HepG2 (cell line): ENCODE measurements around the gene ZNF155. TPM values are rescaled to one million over a fixed set of nuclear protein-coding genes. Genes with fewer than 3 reads are reported as not detected.
A peak's percentile ranks its signal among the peaks of the same experiment; 100 is the strongest.

ENCODE experiments used
- BHLHE40 ChIP-seq: IDR thresholded peaks from 2 replicates; pipeline ENCODE4 v1.6.1; 2011; ENCODE audit warnings: low read length, improper control_type of control experiment
- CBFB ChIP-seq: sonication (generic); formaldehyde crosslinking; IDR thresholded peaks from 2 replicates; pipeline ENCODE4 v1.4.0; 2020; ENCODE audit warnings: missing genetic modification reagents
- GATAD2A ChIP-seq: IDR thresholded peaks from 2 replicates; pipeline ENCODE4 v1.6.1; 2016
- HIVEP1 ChIP-seq: sonication (generic); formaldehyde crosslinking; IDR thresholded peaks from 2 replicates; pipeline ENCODE4 v1.4.0; 2020; ENCODE audit warnings: mild to moderate bottlenecking, missing genetic modification reagents
- HNRNPLL ChIP-seq: fragments of 200-400 bp; formaldehyde crosslinking; IDR thresholded peaks from 2 replicates; pipeline ENCODE4 v1.6.1; 2017; ENCODE audit warnings: mild to moderate bottlenecking, low read depth, low read length; ENCODE audit not compliant: poor library complexity, severe bottlenecking
- IRF2 ChIP-seq: IDR thresholded peaks from 2 replicates; pipeline ENCODE4 v1.6.1; 2018; ENCODE audit warnings: missing genetic modification reagents, missing compliant biosample characterization
- NCOA2 ChIP-seq: sonication (generic); formaldehyde crosslinking; IDR thresholded peaks from 2 replicates; pipeline ENCODE4 v1.8.0; 2022; ENCODE audit warnings: inconsistent platforms
- NFE2L1 ChIP-seq: sonication (generic); formaldehyde crosslinking; IDR thresholded peaks from 2 replicates; pipeline ENCODE4 v1.4.0; 2020; ENCODE audit warnings: missing genetic modification reagents, mild to moderate bottlenecking, borderline replicate concordance
- NR2F2 ChIP-seq: IDR thresholded peaks from 2 replicates; pipeline ENCODE4 v1.6.1; 2012; ENCODE audit warnings: low read depth, inconsistent platforms, borderline replicate concordance
- SAP130 ChIP-seq: IDR thresholded peaks from 2 replicates; pipeline ENCODE4 v1.6.1; 2016; ENCODE audit warnings: low read depth
- ZNF30 ChIP-seq: sonication (generic); formaldehyde crosslinking; IDR thresholded peaks from 2 replicates; pipeline ENCODE4 v1.5.0; 2020; ENCODE audit warnings: mild to moderate bottlenecking, missing genetic modification reagents
- ZNF326 ChIP-seq: sonication (generic); formaldehyde crosslinking; IDR thresholded peaks from 2 replicates; pipeline ENCODE4 v1.4.0; 2020; ENCODE audit warnings: missing genetic modification reagents, borderline replicate concordance
- ZNF333 ChIP-seq: sonication (generic); formaldehyde crosslinking; IDR thresholded peaks from 2 replicates; pipeline ENCODE4 v1.4.0; 2020; ENCODE audit warnings: mild to moderate bottlenecking, missing genetic modification reagents, borderline replicate concordance
- ZZZ3 ChIP-seq: sonication (generic); formaldehyde crosslinking; IDR thresholded peaks from 2 replicates; pipeline ENCODE4 v1.4.0; 2020; ENCODE audit warnings: missing genetic modification reagents, mild to moderate bottlenecking, borderline replicate concordance
- polyA plus RNA-seq, 8 experiments: library from polyadenylated mRNA; depleted of rRNA in 3 of 8; stranded (reverse) in 7 of 8; unstranded in 1 of 8; fragments of >200 nt; fragmentation: Illumina TruSeq in 4 of 8; extraction: Trizol in 4 of 8; gene quantifications; 2 replicates each; pipeline versions ENCODE4 v1.2.1 to v1.2.3, GENCODE V29; 2011 to 2016; ENCODE audit warnings: low read depth in 4 of 8, missing spikeins in 1 of 8, mixed read lengths in 1 of 8; ENCODE audit not compliant: insufficient read depth in 1 of 8
- total RNA-seq, 5 experiments: library from RNA; depleted of rRNA; stranded (reverse); fragments of >200 nt; fragmentation: Illumina TruSeq; extraction: Trizol; gene quantifications; 2 replicates each; pipeline ENCODE4 v1.2.3, GENCODE V29; 2016; ENCODE audit warnings: low read depth in 1 of 5
- TF ChIP-seq, protein P1 (sequence below): sonication (generic); formaldehyde crosslinking; IDR thresholded peaks from 2 replicates; pipeline ENCODE4 v1.4.0; 2020; ENCODE audit warnings: mild to moderate bottlenecking, missing genetic modification reagents
- TF ChIP-seq, protein P2 (sequence below): sonication (generic); formaldehyde crosslinking; conservative IDR thresholded peaks from 2 replicates; pipeline ENCODE4 v1.8.1; 2023; ENCODE audit warnings: missing genetic modification reagents
- TF ChIP-seq, protein P3 (sequence below): sonication (generic); formaldehyde crosslinking; IDR thresholded peaks from 2 replicates; pipeline ENCODE4 v1.4.0; 2020; ENCODE audit warnings: missing genetic modification reagents
- TF ChIP-seq, protein P4 (sequence below): sonication (generic); formaldehyde crosslinking; IDR thresholded peaks from 2 replicates; pipeline ENCODE4 v1.4.0; 2020; ENCODE audit warnings: missing genetic modification reagents, borderline replicate concordance
- TF ChIP-seq, protein P5 (sequence below): sonication (generic); formaldehyde crosslinking; IDR thresholded peaks from 2 replicates; pipeline ENCODE4 v1.8.0; 2022; ENCODE audit warnings: missing genetic modification reagents, mild to moderate bottlenecking, borderline replicate concordance
- TF ChIP-seq, protein P6 (sequence below): sonication (generic); formaldehyde crosslinking; IDR thresholded peaks from 2 replicates; pipeline ENCODE4 v1.4.0; 2020; ENCODE audit warnings: mild to moderate bottlenecking, missing genetic modification reagents

Gene ZNF155
- total and polyA plus RNA-seq, 2 of the 13 experiments (the other 11 are each of a cell fraction or from before 2014, with no cell fraction given), result 2.5 to 3.6 TPM

DNA sequence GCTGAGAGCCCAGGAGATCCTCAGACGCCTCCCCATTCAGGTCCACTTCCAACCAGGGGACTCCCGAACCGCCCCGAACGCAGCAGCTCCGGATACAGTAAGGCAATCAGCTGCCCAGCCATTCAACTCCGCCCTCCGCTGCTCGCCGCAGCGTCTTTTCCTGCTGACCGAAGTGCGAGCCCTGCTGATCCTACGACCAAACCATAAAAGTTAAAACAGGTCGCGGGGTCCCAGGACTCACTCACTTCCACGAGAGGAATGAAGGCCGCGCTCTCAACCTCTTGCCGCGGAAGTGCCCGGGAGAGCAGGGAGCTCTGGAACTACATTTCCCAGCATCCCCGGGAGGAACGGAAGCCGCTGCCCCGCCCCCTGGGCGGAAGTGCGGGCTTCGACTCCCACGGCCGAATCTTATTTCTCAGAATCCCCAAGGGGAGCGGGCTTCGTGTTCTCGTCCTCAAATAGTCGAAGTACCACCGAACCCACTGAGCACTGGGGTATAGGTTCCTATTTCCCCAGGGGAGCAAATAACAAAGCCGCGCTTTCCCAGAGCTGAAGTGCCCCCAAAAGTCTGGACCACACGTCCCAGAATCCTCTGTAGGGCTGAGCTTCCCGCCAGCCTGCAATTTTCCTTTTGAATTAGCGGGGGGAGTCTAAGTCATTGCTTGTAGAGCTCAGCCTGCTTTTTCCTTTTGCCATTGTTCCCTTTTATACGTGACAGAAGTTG is 48.8 kb upstream of the ZNF155 start, which contains the start of gene ZNF45 (continued):
- TF ChIP-seq ZNF333 (CRISPR knock-in tag), result peak; percentile 69; the same call in 1 of the 2 replicates
- peak; percentile 65 for TF ChIP-seq HIVEP1 (CRISPR knock-in tag)
- no peak for TF ChIP-seq NFE2L1 (CRISPR knock-in tag)
- TF ChIP-seq, protein P1, sequence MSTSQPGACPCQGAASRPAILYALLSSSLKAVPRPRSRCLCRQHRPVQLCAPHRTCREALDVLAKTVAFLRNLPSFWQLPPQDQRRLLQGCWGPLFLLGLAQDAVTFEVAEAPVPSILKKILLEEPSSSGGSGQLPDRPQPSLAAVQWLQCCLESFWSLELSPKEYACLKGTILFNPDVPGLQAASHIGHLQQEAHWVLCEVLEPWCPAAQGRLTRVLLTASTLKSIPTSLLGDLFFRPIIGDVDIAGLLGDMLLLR, result no peak
- TF ChIP-seq NR2F2, result peak; percentile 26; the same call in 1 of the 2 replicates
- no peak for TF ChIP-seq ZZZ3 (CRISPR knock-in tag)
- no peak for TF ChIP-seq BHLHE40
- TF ChIP-seq, protein P2, sequence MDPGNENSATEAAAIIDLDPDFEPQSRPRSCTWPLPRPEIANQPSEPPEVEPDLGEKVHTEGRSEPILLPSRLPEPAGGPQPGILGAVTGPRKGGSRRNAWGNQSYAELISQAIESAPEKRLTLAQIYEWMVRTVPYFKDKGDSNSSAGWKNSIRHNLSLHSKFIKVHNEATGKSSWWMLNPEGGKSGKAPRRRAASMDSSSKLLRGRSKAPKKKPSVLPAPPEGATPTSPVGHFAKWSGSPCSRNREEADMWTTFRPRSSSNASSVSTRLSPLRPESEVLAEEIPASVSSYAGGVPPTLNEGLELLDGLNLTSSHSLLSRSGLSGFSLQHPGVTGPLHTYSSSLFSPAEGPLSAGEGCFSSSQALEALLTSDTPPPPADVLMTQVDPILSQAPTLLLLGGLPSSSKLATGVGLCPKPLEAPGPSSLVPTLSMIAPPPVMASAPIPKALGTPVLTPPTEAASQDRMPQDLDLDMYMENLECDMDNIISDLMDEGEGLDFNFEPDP (CRISPR knock-in tag), result no peak
- TF ChIP-seq, protein P3, sequence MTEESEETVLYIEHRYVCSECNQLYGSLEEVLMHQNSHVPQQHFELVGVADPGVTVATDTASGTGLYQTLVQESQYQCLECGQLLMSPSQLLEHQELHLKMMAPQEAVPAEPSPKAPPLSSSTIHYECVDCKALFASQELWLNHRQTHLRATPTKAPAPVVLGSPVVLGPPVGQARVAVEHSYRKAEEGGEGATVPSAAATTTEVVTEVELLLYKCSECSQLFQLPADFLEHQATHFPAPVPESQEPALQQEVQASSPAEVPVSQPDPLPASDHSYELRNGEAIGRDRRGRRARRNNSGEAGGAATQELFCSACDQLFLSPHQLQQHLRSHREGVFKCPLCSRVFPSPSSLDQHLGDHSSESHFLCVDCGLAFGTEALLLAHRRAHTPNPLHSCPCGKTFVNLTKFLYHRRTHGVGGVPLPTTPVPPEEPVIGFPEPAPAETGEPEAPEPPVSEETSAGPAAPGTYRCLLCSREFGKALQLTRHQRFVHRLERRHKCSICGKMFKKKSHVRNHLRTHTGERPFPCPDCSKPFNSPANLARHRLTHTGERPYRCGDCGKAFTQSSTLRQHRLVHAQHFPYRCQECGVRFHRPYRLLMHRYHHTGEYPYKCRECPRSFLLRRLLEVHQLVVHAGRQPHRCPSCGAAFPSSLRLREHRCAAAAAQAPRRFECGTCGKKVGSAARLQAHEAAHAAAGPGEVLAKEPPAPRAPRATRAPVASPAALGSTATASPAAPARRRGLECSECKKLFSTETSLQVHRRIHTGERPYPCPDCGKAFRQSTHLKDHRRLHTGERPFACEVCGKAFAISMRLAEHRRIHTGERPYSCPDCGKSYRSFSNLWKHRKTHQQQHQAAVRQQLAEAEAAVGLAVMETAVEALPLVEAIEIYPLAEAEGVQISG (CRISPR knock-in tag), result peak; percentile 88
- no peak for TF ChIP-seq CBFB
- TF ChIP-seq GATAD2A (CRISPR knock-in tag), result 0 out of 2 replicates have a peak, but pooled peaks have one; percentile 13
- TF ChIP-seq, protein P4, sequence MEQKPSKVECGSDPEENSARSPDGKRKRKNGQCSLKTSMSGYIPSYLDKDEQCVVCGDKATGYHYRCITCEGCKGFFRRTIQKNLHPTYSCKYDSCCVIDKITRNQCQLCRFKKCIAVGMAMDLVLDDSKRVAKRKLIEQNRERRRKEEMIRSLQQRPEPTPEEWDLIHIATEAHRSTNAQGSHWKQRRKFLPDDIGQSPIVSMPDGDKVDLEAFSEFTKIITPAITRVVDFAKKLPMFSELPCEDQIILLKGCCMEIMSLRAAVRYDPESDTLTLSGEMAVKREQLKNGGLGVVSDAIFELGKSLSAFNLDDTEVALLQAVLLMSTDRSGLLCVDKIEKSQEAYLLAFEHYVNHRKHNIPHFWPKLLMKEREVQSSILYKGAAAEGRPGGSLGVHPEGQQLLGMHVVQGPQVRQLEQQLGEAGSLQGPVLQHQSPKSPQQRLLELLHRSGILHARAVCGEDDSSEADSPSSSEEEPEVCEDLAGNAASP (CRISPR knock-in tag), result no peak
- TF ChIP-seq, protein P5, sequence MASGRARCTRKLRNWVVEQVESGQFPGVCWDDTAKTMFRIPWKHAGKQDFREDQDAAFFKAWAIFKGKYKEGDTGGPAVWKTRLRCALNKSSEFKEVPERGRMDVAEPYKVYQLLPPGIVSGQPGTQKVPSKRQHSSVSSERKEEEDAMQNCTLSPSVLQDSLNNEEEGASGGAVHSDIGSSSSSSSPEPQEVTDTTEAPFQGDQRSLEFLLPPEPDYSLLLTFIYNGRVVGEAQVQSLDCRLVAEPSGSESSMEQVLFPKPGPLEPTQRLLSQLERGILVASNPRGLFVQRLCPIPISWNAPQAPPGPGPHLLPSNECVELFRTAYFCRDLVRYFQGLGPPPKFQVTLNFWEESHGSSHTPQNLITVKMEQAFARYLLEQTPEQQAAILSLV, result peak; percentile 60; the same call in 1 of the 2 replicates
- peak; percentile 79; the same call in 1 of the 2 replicates for TF ChIP-seq IRF2 (CRISPR knock-in tag)
- TF ChIP-seq, protein P6, sequence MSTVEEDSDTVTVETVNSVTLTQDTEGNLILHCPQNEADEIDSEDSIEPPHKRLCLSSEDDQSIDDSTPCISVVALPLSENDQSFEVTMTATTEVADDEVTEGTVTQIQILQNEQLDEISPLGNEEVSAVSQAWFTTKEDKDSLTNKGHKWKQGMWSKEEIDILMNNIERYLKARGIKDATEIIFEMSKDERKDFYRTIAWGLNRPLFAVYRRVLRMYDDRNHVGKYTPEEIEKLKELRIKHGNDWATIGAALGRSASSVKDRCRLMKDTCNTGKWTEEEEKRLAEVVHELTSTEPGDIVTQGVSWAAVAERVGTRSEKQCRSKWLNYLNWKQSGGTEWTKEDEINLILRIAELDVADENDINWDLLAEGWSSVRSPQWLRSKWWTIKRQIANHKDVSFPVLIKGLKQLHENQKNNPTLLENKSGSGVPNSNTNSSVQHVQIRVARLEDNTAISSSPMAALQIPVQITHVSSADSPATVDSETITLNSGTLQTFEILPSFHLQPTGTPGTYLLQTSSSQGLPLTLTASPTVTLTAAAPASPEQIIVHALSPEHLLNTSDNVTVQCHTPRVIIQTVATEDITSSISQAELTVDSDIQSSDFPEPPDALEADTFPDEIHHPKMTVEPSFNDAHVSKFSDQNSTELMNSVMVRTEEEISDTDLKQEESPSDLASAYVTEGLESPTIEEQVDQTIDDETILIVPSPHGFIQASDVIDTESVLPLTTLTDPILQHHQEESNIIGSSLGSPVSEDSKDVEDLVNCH (CRISPR knock-in tag), result no peak
- peak; percentile 58 for TF ChIP-seq HNRNPLL
- TF ChIP-seq ZNF30 (CRISPR knock-in tag), result no peak
- no peak for TF ChIP-seq ZNF326 (CRISPR knock-in tag)
- peak; percentile 24 for TF ChIP-seq NCOA2 (CRISPR knock-in tag)
- peak; percentile 83 for TF ChIP-seq SAP130
